Right lobe of liver (tissue), 4 donors: ENCODE measurements around the gene ASCL2.

Source experiments
- POLR2A ChIP-seq: fragments of 450-650 bp; IDR thresholded peaks from one replicate; pipeline ENCODE4 v1.6.1; 2017; ENCODE audit warnings: antibody characterized with exemption, mild to moderate bottlenecking
- TF ChIP-seq, protein P1 (sequence below), 4 donors: fragments of 200-600 bp in 3 of 4; fragments of 450-650 bp in 1 of 4; IDR thresholded peaks; one replicate each; pipeline versions ENCODE4 v1.5.1 to v1.8.0; 2016 to 2022; ENCODE audit warnings: antibody characterized with exemption in 4 of 4, mild to moderate bottlenecking in 2 of 4
- donor health status: DM: no; HTN: no; CAD: no.
- donor health status: DM: no; HTN: no; CAD: no.
- donor health status: DM: no; HTN: yes; CAD: no.

DNA sequence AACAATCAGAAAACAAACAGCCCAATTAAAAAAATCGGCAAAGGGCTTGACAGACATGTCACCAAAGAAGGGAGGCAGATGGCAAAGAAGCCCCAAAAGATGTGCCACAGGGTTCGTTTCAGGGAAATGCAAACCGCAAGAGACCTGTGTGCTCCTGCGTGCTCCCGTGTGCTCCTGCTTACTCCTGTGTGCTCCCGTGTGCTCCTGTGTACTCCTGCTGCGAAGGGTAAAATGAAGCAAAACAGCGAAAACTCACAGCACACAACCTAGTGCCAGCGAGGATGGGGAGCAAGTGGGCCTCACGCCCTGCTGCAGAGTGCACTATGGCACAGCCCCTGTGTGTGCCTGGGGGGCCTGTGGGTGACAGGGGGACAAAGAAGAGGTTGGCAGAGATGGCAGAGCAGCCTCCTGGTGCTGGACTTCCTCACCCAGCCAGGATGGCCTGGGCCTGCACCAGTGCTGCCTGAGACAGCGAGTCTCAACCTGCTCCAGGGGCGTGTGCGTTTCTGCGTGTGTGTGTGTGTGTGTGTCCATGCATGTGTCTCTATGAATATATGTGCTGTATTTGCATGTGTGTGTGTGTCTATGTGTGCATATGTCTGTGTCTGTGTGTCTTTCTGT lies 14.0 kb downstream of the ASCL2 start:
- no peak for TF ChIP-seq POLR2A
- TF ChIP-seq, protein P1, sequence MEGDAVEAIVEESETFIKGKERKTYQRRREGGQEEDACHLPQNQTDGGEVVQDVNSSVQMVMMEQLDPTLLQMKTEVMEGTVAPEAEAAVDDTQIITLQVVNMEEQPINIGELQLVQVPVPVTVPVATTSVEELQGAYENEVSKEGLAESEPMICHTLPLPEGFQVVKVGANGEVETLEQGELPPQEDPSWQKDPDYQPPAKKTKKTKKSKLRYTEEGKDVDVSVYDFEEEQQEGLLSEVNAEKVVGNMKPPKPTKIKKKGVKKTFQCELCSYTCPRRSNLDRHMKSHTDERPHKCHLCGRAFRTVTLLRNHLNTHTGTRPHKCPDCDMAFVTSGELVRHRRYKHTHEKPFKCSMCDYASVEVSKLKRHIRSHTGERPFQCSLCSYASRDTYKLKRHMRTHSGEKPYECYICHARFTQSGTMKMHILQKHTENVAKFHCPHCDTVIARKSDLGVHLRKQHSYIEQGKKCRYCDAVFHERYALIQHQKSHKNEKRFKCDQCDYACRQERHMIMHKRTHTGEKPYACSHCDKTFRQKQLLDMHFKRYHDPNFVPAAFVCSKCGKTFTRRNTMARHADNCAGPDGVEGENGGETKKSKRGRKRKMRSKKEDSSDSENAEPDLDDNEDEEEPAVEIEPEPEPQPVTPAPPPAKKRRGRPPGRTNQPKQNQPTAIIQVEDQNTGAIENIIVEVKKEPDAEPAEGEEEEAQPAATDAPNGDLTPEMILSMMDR (IDR thresholded peaks at IDR 0.05): no peak
